Measurements from ENCODE around the gene STK33.

STK33 gene

GRCh38 chr11:8373519-8374432 lies 220.3 kb downstream of the STK33 start:
- no peak for DNase-seq

- no peak for DNase-seq
These were observed 221.2 kb downstream of the STK33 start for GRCh38 chr11:8372641-8373381.

DNA sequence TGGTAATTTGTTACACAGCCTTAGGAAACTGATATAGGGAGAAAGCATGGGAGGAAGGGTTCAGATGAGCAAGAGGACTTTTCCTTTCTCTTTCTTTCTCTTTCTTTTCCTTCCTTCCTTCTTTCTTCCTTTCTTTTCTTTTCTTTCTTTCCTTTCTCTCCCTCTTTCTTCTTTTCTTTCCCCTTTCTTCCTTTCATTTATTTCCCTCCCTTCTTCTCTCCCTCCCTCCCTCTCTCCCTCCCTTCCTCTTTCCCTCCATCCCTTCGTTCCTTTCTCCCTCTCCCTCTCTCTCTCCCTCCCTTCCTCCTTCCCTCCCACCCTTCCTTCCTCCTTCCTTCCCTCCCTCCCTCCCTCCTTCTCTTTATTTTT lies 222.5 kb downstream of the STK33 start:
- no peak for DNase-seq

DNA sequence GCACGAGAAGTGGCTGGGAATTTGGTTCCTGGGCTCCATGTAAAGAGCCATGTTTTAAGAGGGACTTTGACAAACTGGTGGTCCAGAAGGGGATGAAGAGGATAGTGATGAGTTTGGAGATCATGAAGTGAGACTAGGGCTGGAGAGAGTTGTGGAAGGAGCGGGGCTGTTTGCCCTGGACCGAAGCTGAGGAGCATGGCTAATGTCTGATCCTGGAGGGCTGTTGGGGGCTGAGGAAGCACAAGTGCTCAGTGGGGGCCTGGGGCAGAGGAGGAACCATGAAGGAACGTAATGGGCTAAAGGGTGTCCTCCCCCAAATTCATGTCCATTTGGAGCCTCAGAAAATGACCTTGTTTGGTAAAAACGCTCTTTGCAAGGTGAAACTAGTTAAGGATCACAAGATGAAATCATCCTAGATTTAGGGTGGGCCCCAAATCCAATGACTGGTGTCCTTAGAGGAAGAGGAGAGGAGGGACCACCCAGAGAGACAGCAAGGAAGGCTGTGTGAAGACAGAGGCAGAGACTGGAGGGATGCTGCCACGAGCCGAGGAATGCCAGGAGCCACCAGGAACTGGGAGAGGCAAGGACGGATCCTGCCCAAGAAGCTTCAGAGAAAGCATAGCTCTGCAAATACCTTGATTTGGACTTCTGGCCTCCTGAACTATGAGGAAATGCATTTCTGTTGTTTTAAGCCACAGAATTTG lies 223.1 kb downstream of the STK33 start:
- no peak for DNase-seq

DNA sequence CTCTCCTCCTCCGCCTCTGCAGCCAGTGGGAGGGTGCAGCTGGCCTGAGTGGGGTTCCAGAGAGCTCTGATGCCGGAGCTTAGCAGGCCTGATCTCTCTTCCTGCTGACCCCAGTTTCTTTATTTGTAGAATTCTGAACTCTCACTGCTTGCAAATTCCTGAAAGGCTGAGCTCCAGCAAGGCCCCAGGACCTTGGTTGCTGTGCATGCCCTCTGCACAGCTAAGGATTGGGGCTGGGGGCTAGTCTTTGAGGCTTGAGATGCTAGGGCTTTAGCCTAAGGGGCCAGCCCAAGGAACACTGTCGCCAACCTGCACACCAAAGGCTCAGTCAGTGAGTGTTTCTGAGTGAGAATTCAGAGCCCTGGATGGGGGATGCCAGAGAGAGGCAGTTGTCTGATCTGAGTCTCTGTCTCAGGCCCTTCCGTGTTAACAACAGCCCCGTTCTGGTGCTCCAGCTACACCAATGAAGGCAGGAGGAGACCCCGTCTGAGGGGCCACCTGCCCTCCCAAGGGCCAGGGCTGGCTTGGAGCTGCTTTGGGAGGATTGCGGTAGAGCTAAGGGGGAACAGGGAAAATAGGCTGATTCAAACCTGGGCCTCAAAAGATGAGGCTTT lies 224.3 kb downstream of the STK33 start:
- no peak for DNase-seq

DNA sequence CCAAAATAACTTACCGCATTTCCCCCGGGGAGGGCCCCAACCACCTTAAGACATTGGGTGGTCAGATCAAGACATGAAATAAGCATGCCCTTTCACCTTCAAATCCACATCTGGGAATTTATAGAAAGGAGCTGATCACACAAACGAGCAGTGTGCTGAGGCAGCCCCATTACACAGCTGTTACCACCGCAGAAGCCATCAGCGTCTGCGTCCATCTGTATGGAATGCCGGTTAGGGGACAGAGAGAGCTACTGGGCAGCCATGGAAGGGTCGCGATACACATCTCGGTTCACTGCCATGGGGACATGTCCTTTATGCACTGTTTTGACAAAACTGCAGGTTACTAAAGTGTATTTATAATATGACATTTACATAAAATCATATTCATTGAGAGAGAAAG lies 225.3 kb downstream of the STK33 start:
- DNase-seq, result no peak

- no peak for DNase-seq
These were observed 225.8 kb downstream of the STK33 start for GRCh38 chr11:8368194-8368593.

GRCh38 chr11:8366316-8366715 lies 227.7 kb downstream of the STK33 start:
- DNase-seq, result no peak

GRCh38 chr11:8365216-8365941 lies 228.6 kb downstream of the STK33 start:
- no peak for DNase-seq

GRCh38 chr11:8363921-8364320 lies 230.1 kb downstream of the STK33 start:
- no peak for DNase-seq

DNA sequence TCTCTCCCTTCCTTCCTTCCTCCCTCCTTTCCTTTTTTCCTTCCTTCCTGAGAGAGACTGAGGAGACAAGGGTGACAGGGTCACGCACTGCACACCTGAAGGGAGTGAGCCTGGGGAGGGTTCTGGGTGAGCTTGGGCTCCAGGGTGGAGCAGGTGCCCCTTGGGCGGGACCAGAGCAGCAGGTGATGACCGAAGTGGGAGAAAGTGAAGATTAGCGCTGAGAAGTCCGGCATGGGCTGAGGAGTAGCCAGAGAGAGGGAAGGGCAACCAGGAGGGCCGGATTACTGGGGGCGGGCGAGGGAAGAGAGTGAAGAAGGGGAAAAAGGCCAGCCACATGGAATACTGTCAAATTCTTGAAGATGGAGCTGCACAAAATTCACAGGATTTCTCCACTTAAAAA lies 231.1 kb downstream of the STK33 start:
- DNase-seq, result no peak

- no peak for DNase-seq
These were observed 231.5 kb downstream of the STK33 start for GRCh38 chr11:8362491-8362890.

- DNase-seq, result no peak
These were observed 232.3 kb downstream of the STK33 start for GRCh38 chr11:8361664-8362210.

DNA sequence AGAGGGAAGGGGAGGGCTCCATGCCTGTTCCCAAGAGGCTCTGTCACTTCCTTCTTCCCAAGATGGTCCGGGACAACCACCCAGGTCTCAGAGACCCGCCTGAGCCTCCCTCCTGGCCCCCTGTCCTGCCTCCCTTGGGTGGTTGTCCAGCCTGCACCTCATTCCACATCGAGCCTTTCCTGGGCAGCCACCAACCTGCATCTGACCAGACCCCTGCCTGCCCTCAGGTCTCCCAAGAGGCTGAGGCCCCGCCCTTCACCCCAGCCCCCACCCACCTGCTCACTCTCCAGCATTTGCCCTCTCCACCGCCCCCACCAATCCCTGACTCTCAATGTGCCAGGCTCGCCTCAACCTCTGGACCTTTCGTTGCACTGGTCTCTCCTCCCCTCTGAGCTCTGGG lies 232.8 kb downstream of the STK33 start:
- DNase-seq, result no peak

DNA sequence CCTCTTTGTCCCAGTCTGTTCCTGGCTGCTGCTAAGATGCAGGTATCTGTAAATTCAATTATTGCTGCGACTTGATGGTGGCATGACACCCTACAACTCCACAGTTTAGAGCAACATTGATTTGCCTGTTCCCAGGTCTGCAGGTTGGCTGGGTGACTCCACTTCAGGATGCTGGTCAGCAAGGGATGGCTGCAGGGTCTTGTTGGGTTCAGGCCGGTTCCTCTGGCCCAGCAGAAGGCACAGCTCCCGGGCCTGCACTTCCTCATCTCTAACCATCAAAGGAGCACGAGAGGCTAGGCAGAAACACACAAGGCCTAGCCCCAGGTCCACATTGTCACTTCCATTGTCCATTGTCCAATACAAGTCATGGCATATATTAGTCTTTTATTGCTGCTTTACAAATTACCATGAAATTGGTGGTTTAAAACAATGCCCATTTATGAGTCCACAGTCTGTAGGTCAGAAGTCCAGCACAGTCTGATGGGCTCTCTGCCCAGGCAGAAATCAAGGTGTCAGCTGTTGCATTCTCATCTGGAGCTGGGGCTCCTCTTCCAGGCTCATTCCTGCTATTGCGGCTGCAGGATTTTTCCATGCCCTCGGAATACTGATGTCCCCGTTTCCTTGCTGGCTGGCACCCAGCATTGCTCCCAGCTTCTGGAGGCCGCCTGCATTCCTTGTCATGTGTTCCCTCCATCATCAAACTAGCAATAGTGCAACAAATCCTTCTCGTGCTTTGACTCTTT lies 233.8 kb downstream of the STK33 start:
- DNase-seq, result no peak

DNA sequence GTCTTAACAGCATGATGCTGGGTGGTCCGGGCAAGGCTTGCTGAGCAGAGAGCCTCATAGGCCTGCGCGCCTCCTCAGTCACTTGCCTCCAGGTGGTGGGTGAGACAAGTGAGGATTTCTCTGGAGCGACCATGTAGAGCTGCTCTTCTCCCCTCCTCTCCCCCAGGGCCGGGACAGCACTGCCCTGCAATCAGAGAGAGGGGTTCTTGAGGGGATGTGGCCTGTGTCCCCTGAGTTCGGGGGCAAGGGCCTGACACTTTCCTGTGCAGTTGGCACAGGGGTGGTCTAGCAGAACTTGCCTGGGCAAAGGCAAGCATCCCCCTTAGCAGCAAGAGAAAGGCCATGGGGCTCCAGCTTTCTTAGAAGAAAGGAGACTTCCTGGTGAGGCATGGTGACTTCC lies 234.5 kb downstream of the STK33 start:
- DNase-seq, result no peak

DNA sequence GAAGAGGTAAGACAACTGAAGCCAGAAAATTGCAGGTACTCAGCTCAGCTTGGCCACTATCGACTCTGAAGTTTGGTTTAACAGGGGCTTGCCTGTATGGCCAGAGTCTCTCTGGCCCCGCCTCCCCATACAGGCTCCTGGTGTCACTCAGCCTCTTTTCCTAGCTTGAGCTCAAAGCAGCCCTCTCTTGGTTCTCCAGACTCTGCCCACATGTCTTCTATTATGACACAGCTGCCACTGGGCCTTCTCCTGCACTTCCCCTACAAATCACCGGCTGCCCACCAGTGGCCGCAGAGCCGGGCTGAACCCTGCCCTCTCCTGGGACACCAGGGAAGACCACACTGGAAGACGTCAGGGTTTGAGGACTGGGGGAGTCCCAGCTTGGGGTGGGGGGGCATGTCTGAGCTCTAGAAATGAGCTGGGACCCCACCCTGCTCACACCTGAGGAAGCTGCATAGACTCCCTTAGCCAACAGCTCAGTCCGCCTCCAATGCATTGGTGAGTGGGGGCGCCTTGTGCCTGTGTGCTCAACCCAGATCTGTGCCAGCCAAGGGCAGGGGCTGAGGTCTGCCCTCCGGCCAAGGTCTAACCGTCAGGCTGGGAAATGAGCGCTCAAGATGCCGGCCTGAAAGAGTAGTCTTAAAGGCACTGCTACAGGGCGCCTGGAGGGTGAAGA lies 236.0 kb downstream of the STK33 start:
- no peak for DNase-seq

DNA sequence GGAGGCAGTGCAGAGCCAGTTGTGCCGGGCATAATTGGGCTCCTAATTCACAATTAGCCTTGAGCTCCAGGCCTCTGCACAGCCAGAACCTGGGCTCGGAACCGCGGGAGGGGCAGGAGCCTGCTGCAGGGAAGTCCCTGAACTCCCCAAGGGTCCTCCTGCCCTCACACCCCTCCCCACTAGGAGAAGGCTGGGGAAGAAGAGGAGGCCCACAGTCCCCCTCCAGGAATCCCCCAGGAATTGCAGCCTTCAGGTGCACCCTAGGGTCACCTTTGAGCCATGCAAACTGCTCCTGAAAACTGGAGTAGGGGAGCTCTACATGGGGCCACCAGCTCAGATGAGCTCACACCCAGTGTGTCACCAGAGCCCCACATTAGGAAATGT lies 236.5 kb downstream of the STK33 start:
- DNase-seq, result no peak

- peak; percentile 66 for DNase-seq
These were observed 237.1 kb downstream of the STK33 start for GRCh38 chr11:8356721-8357504.

GRCh38 chr11:8356216-8356615 lies 237.8 kb downstream of the STK33 start:
- no peak for DNase-seq
